HG03457 (cell line): ENCODE measurements around the gene CMTM3.
"Not testable (repeated sequence)": the region's sequence is repeated elsewhere in the genome, so short reads cannot be mapped to it uniquely, and the experiment has no call there.

ENCODE experiments used
- ATAC-seq: cut with Tn5 transposase; IDR thresholded peaks from one replicate; pipeline ENCODE4 v1.9.1; 2021; ENCODE audit warnings: moderate number of reproducible peaks; ENCODE audit not compliant: unreplicated experiment

CMTM3 gene

DNA sequence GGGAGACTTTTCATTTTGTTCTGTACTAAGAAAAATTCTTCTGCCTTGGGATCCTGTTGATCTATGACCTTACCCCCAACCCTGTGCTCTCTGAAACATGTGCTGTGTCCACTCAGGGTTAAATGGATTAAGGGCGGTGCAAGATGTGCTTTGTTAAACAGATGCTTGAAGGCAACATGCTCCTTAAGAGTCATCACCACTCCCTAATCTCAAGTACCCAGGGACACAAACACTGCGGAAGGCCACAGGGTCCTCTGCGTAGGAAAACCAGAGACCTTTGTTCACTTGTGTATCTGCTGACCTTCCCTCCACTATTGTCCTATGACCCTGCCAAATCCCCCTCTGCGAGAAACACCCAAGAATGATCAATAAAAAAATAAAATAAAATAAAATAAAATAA is 27.1 kb downstream of the CMTM3 start:
- not testable (repeated sequence) for ATAC-seq

DNA sequence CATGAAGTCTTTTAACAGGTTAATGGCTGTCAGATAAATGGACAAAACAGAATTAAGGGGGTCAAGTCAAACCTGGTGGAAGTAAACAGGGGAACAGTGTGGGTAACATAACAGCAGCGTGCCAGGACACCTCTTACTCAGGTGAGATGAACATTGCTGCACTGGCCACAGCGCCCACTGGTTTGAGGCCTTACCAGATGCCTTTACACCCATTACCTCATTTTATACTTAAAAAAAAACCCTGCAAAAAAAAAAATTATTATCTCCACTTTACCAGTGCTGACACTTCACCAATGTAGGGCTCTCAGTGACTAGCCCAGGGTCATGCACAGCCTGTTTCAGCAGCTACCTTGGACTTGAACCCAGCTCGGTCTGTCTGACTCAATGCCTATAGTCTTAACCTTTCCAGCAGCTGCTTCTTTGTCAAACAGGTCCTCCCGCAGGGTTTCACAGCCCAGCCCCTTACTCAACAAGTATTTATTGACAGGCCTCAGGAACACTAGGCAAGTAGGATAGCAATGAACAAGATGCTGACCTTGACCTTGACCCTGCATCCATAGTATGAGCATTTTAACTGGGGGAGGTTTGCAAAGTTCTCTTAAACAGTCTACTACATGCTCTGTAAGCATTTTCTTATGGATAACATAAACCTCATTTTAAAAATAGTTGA is 30.2 kb downstream of the CMTM3 start:
- ATAC-seq = no peak

DNA sequence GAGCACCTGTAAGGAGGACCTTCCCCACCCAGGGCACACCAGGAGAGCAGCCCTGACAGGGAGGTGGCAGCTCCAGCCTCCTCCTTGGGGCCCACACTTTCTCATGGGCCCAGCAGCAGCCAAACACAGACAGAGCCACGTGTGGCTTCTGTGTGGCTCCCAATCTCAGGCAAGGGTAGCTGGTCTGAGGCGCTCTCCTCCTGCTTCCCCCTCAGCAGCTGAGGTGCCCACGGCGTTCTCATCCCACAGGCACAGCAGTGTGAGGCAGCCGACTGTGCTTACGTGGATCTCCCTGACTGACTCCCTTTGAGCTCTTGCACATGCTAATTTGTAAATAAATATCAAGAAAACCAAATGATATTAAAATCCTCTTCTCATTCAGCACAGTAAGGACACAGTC is 30.9 kb downstream of the CMTM3 start:
- ATAC-seq = no peak

DNA sequence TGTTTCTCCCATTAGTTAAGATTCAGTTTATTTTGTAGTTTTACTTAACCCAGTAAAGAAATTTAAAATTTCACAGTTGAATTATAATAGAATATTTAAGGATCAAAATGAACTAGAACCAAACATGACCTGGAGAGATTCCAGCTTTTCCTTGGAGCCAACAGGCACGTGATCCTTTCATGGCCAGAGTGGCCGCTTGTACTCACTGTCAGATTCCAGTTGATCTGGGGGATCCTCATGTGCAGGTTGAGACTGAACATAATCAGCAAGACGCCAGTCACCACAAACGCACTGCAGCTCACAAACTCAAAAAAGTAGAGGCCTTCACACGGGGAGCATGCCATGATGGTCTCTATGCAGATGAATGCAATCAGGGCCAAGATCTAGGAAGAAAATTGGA is 31.7 kb downstream of the CMTM3 start:
- ATAC-seq = no peak

DNA sequence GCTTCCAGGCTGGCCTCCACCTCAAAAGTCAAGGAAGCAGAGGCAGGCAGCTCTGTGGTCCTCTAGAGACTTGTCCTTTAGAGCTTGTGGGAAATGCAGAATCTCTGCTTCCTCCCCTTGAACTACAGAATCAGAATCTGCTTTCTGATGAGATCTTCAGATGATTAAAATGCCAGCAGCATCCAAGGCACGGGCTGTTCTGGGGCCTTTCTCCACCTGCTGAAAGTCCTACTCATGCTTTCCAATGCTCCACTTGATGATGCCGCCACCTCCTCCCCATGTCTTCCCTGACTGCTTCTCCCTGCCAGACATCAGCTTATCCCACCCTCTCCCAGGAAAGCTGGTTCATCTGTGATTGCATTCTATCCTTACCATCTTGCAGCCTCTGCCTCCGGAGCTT is 33.3 kb downstream of the CMTM3 start:
- no peak for ATAC-seq

DNA sequence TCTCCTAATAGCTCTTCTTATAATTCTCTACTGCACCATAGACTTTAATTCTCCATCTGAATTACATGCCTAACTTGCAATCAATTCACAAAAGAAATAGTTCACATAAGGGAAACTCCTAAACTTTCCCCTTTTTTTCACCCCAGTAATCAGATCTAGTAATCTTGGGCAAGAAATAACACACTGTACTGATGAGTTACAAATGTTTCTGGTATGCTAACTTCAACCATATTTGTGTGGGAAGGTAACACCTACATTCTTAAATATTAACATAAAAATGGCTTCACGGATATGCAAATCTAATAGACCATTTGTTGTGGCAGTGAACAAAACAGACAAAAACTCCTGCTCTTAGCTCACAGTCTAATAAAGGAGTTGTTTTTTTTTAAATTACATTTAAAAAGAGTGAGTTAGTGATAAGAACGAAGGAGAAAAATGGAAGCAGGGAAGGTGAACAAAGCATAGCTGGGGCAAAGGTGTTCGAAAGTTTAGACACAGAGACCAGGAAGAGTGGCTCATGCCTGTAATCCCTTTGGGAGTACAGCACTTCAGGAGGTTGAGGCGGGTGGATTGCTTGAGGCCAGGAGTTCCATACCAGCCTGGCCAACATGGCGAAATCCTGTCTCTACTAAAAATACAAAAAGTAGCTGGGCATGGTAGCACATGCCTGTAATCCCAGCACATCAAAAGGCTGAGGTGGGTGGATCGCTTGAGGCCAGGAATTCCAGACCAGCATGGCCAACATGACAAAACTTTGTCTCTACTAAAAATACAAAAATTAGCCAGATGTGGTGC is 34.8 kb downstream of the CMTM3 start:
- ATAC-seq = no peak

DNA sequence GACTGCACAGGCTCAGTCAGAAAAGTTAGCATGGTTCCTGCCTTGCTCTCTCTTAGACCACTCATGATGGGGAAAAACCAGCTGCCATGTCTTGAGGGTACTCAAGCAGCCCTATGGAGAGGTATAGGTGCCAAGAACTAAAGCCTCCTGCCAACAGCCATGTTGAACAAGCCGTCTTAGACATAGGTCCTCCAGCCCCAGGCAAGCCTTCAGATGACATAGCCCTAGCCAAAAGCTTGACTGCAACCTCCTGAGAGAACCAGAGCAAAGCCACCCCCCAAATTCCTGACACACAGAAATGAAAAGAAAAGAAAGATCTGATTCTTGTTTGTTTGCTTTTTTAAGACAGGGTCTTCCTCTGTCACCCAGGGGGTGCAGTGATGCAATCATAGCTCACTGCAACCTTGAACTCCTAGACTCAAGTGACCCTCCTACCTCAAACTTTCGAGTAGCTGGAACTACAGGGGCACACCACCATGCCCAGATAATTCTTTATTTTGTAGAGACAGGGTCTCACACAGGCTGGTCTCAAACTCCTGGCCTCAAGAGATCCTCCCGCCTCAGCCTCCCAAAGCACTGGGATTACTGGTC is 36.3 kb downstream of the CMTM3 start:
- ATAC-seq = no peak

DNA sequence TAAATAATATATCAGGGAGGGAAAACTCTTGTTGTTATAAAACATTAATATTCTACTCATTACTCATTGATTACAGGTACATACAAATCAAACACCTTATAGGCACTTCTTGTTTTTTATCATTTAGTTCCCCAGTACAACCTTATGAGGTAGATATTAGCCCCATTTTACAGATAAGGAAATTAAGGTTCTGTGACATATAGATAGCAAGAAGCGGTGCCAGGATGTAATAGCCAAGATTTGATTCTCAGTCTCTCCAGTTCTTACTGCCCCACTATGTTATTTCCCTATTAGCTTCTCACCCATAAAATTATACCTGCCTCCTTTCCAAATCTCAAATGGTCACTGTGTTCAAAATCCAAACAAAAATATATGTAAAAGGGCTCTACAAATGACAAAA is 36.9 kb downstream of the CMTM3 start:
- no peak for ATAC-seq

DNA sequence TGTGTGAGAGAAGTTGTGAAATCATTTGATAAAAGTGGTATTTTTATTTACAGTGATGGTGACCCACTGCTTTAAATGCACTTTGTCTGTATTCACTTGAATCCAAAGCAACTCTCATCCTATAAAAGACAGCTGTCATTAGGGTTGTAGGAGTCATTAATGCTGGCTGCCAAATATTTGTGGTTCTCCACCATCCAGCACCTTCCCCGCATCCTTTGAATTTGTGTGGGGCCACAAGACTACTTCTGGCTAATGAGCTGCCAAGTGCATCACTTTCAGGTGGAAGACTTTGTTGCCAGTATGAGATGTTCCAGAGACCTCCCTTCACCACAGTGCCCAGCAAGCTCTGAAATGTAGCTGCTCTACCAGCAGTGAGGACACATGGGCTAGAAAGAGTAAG is 43.4 kb downstream of the CMTM3 start:
- no peak for ATAC-seq

DNA sequence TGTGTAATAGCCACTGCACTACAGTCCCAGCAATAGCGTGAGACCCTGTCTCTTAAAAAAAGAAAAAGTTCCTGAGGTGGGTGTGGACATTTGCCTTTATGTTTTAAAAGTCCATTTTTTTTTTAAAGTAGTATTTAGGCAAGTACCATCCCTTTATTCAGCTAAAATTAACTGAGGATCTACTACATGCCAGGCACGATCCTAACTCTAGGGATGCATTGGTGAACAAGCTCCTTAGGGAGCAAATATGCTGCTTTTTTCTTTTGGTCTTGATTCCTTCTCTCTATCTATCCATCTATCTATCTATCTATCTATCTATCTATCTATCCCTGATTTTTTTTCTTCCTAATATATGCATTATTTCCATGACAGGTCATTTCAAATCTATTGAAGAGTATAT is 44.7 kb downstream of the CMTM3 start:
- no peak for ATAC-seq

DNA sequence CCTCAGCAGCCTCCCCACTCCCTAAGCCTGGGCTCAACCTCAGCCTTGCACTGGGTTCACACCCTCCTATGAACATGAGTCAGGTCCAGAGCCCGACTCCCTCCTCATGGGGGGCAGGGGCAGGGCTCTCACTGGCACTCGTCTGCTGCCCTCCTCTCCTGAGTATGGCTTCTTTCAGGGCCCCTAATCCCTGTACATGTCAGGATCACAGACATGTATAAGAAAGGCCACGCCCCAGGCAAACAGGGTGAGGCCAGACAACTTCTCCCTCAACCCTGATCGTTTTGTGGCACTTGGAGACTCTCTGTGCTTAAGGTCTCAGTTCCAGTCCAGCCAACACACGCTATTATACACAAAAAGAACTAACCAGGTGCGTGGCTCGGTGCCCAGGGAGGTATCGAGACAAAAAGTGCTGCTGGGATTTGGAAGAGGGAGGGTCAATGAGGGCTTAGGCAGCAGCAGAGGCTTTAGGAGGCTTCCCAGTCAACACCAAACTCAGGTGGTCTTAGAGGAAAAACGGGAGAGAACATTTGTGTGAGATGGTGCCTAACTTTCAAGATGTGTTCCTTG is 45.2 kb downstream of the CMTM3 start:
- no peak for ATAC-seq

DNA sequence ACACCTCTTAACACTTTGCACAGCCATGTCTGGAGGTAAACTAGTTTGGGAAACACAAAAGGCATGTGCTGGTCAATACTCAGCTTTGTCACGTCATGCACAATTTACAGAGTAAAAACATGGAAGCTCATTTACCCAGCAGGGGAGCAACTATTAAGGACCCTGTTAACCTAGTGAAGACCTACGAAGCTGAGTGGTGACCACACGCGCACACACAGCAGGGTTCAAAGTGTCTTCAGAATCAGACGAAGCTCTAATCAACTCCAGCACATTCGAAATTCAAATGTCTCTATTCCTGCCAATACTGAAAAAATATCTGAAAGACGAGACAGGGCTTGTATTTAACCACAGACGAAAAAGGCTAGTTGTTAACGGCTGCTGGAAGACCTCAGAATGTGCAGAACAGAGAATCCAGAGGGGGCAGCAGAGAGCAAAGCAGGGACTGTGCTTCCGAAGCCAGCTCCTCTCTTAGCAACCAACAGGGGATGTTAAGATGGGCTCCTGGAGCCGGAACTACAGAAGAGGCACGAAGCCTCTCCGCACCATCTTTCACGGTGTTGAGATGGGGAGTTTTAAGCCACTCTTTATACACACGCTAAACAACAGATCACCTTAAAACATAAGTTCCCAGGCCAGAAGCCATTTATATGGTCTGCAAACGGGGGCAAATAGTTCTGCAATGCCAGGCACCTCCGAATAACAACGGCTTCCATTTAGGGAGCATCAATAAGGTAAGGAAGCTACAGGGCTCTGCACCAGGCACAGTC is 46.4 kb downstream of the CMTM3 start:
- ATAC-seq = no peak

DNA sequence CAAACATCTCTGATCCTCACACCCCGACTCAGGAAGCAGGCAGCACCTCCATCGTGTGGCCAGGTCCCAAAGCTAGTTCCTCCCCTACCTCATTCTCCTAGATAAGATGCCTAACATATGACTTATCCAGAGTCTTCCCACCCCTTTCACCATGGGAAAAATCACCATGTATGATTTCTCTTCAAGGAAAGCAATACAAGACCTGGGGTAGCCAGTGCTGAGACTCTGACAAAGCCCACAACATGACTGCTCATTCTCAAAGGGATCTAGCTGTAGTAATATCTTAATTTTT is 46.9 kb downstream of the CMTM3 start:
- no peak for ATAC-seq

DNA sequence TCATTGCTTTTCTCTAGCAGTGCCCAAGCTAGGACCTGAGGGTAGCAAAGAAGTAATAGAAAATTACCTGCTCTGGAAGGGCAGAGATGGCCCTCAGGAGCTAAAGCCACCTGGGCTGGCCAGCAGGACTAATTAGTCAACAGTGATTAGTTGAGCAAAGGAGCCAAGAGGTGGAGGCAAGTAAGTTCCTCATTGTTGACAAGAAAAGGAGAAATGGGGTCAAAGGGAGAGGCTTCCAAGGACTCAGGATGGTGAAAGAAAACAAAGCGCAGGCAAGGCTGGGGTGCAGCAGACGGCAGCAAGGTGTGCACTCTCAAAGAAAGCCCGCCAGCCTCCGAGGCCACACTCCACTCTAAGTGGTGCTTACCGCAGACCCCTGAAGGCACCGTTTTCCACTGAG is 47.5 kb downstream of the CMTM3 start:
- ATAC-seq = no peak

DNA sequence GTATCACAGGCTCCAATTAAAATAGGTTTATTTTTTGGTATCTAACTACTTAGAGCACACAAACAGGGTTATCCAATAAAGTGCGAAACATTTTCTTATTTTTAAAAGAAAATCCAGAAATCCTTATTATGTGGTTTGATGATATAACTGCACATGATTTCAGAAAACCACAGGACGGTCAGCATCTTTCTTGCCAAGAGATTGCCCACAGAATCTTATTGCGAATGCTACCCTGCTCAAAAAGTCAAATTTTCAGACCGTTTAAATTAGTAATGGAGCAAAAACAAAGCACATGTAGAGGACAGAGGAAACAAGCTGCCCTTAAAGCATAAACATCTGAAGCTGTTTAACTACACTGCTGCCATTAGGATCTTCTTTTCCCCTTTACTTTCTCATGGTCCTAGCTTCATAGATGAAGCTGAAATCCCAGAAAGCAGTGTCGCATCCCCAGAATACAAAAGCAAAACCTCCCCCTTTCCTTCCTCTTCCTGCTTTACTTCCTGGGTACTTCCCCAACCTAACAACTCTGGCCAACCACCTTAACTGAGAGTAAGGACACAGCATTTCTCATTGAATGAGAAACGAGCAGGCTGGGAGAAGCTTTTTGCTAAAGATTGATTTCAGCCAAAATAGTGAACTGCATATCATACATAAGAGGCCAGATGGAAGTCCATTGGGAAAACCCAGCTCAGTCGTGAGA is 48.3 kb downstream of the CMTM3 start:
- no peak for ATAC-seq

DNA sequence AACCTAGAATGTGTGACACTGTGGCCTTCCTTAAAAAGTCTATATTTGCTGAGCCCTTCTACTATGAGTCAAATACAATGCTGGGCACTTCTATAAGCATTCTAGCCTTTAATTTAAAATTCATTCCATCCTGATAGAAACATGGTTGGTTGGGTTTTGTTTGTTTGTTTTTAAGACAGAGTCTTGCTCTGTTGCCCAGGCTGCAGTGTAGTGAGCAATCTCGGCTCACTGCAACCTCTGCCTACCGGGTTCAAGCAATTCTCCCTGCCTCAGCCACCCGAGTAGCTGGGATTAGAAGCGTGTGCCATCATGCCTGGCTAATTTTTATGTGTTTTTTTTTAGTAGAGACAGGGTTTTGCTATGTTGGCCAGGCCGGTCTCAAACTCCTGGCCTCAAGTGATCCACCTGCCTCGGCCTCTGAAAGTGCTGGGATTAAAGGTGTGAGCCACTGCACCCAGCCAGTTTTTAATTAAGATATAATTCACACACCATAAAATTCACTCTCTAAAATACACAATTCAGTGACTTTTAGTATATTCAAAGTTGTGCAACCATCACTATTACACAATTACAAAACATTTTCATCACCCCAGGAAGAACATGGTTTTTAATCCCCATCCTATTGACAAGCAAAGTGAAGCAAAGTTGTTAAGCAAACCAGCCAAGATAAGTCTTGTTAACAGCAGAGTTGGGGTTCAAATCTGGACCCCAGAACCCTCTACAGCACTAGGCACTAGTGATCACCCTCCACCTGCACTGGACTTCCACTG is 49.3 kb downstream of the CMTM3 start:
- ATAC-seq = no peak

DNA sequence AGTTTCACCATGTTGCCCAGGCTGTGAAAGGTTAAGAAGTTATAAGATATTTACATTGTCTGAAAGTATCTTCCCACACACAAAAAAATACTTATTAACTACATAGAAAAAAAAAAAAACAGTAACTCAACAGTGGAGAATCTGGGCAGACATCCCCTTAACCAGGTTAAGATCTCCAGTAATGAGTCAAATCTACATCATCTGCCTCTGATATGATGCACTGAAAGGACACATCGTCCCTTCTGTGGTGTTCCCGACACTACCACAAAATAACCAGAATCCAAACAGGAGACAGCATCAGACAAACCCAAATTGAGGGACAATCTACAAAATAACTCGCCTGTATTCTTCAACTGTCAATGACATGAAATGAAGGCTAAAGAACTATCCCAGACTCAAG is 52.0 kb downstream of the CMTM3 start:
- no peak for ATAC-seq

DNA sequence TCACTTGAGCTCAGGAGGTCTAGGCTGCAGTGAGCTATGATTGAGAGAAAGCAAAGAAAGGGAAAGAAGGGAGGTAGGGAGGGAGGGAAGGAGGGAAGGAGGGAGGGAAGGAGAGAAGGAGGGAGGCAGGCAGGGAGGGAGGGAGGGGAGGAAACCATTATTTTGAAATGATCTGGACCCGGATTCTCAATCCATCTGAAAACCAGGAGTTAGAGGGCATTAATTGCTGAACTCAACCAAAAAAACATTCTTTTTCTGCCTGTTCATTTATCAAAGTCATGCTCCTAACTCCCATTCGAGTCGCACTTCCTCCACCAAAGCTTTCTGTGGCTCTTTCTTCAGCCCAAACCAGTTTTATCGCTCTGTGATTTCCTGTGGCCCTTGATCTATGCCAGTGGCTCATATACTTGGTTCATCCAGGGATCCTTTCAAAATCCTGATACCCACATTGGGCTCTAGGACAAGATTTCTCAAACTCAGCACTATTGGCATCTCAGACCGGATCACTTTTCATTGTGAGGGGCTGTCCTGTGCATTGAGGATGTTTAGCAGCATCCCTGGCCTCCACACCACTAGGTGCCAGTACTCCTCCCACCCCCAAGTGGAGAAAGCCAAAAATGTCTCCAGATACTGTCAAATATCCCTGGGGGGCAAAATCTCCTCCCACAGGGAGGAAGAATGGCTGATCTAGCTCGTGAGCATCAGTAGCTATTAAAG is 53.8 kb downstream of the CMTM3 start:
- no peak for ATAC-seq

DNA sequence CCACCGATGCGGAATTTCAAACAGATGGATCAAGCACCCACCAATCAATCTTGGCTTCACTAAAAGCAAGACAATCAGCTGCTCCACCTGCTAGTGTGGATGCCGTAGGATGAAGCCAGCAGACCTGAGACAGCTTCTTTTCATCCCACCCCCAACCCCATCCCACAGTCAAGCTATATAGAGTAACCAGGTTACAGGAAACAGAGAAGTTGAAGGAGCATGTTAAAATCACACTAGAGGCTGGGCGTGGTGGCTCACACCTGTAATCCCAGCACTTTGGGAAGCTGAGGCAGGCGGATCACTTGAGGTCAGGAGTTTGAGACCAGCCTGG is 54.3 kb downstream of the CMTM3 start:
- ATAC-seq = no peak
